ENCODE data around the gene FOXD3.
"Not testable (repeated sequence)": the region's sequence is repeated elsewhere in the genome, so short reads cannot be mapped to it uniquely, and the experiment has no call there.

Gene FOXD3

GRCh38 chr1:63350320-63350719, 28.0 kb downstream of the FOXD3 start:
- no peak overlapping the region for H3K27ac ChIP-seq (replicated peaks)
- H3K4me3 ChIP-seq (replicated peaks; ENCODE audit: insufficient read depth, low read length) = no peak overlapping the region
- DNase-seq (ENCODE audit: low read depth in 1 of 2, low spot score in 1 of 2) = no peak
- peaks cover 18% of the 10 kb centered on the region for H3K27me3 ChIP-seq (ENCODE audit: insufficient read depth, poor library complexity, severe bottlenecking)
- TF ChIP-seq SPI1 (IDR thresholded peaks at IDR 0.05; ENCODE audit: borderline replicate concordance, low read depth) = no peak

- Histone ChIP-seq H3K27me3 (ENCODE audit: insufficient read depth, poor library complexity, severe bottlenecking) (peaks cover 18% of the 10 kb centered on the region), H3K4me3 (replicated peaks; ENCODE audit: insufficient read depth, low read length) (no peak overlapping the region), H3K27ac (replicated peaks) (no peak overlapping the region)
- no peak for DNase-seq (ENCODE audit: low read depth in 1 of 2, low spot score in 1 of 2)
- TF ChIP-seq REST (IDR thresholded peaks at IDR 0.05; ENCODE audit: insufficient replicate concordance, low read depth) (no peak), CTCF (IDR thresholded peaks at IDR 0.05; ENCODE audit: insufficient read depth, low read length) (no peak), GABPA (IDR thresholded peaks at IDR 0.05; ENCODE audit: low read depth) (no peak), POLR2AphosphoS5 (IDR thresholded peaks at IDR 0.05; ENCODE audit: low read depth) (no peak), SPI1 (IDR thresholded peaks at IDR 0.05; ENCODE audit: borderline replicate concordance, low read depth) (no peak)
Observed at GRCh38 chr1:63352736-63353135, 30.4 kb downstream of the FOXD3 start.

- DNase-seq (ENCODE audit: low read depth in 1 of 2, low spot score in 1 of 2); H3K4me3 ChIP-seq (replicated peaks; ENCODE audit: insufficient read depth, low read length); H3K27ac ChIP-seq (replicated peaks): not testable (repeated sequence)
- H3K27me3 ChIP-seq (ENCODE audit: insufficient read depth, poor library complexity, severe bottlenecking) = peaks cover 18% of the 10 kb centered on the region
Observed at GRCh38 chr1:63356234-63356633, 33.9 kb downstream of the FOXD3 start.

GRCh38 chr1:63359561-63359960, 37.2 kb downstream of the FOXD3 start:
- TF ChIP-seq SPI1 (IDR thresholded peaks at IDR 0.05; ENCODE audit: borderline replicate concordance, low read depth) = no peak
- TF ChIP-seq CTCF (IDR thresholded peaks at IDR 0.05; ENCODE audit: insufficient read depth, low read length) = no peak
- no peak for TF ChIP-seq POLR2AphosphoS5 (IDR thresholded peaks at IDR 0.05; ENCODE audit: low read depth)
- no peak for TF ChIP-seq REST (IDR thresholded peaks at IDR 0.05; ENCODE audit: insufficient replicate concordance, low read depth)
- TF ChIP-seq GABPA (IDR thresholded peaks at IDR 0.05; ENCODE audit: low read depth) = no peak
- no peak overlapping the region for H3K4me3 ChIP-seq (replicated peaks; ENCODE audit: insufficient read depth, low read length)
- H3K27ac ChIP-seq (replicated peaks) = no peak overlapping the region
- DNase-seq (ENCODE audit: low read depth in 1 of 2, low spot score in 1 of 2) = no peak
- peaks cover 2% of the 10 kb centered on the region for H3K27me3 ChIP-seq (ENCODE audit: insufficient read depth, poor library complexity, severe bottlenecking)

- TF ChIP-seq POLR2AphosphoS5 (IDR thresholded peaks at IDR 0.05; ENCODE audit: low read depth) (no peak), GABPA (IDR thresholded peaks at IDR 0.05; ENCODE audit: low read depth) (no peak)
- DNase-seq (ENCODE audit: low read depth in 1 of 2, low spot score in 1 of 2) = no peak
- Histone ChIP-seq H3K27ac (replicated peaks) (no peak overlapping the region), H3K27me3 (ENCODE audit: insufficient read depth, poor library complexity, severe bottlenecking) (no peaks in the 10 kb centered on the region), H3K4me3 (replicated peaks; ENCODE audit: insufficient read depth, low read length) (no peak overlapping the region)
Observed at GRCh38 chr1:63362073-63362472, 39.7 kb downstream of the FOXD3 start.

Data from HL-60 (cell line).